ENCODE data around the gene CGB7.
"Not testable (repeated sequence)": the region's sequence is repeated elsewhere in the genome, so short reads cannot be mapped to it uniquely, and the experiment has no call there.

CGB7 gene

DNA sequence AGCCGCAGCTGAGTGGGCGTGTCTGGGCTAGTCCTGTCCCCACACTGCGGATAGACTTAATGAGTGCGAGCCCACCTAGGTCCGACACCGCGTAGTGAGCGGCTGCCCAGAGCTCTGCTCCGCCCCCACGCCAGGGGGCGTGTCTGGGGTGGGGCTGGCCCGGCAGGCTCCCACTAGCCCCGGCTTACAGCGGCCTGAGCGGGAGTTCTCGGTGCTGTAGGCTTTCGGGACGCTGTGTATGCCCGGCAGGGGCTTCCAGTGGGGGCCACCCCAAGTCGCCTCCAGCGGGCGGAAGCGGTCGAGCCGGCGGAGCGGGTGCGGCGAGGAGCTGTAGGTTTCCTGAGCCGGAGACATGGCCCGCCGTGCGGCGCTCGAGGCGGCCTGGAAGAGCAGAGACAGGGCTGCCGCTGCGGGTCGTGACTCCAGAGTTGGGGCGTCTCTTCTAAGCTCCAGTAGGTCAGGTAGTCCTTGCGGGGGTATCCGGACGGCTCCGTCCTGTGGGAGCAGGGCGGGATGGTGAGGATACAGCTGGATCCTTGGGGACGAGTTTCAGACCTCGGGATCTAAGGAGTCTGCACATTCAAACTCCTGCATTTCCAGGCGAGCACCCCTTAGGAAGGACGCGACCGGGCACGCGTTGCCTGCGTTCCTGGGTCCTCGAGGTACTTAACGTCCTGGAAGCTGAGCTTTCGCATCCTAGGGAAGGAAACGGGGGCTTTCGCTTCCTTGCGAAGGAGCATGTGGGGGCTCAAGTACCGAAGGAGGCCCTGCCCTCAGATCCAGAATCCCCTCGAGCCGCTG is 1.2 kb downstream of the CGB7 start:
- Histone ChIP-seq H3K9me3 (ENCODE audit: insufficient read depth, low read depth, low read length) (no peaks in the 10 kb centered on the region), H3K4me3 (ENCODE audit: low read length) (peak overlapping the region; percentile 63), H3K27ac (ENCODE audit: low read depth, low read length) (no peak overlapping the region), H3K36me3 (ENCODE audit: insufficient read depth, low read length) (no peaks in the 10 kb centered on the region), H3K9ac (ENCODE audit: low read depth, low read length) (no peak overlapping the region), H3K27me3 (ENCODE audit: insufficient read depth, low read length) (peaks cover 53% of the 10 kb centered on the region), H3K4me1 (ENCODE audit: insufficient read depth, low read length) (0 out of 2 replicates have a peak, but pooled peaks cover 3% of the 10 kb centered on the region)
- 2% methylated on average over 63 of the region's 63 CpGs for WGBS

DNA sequence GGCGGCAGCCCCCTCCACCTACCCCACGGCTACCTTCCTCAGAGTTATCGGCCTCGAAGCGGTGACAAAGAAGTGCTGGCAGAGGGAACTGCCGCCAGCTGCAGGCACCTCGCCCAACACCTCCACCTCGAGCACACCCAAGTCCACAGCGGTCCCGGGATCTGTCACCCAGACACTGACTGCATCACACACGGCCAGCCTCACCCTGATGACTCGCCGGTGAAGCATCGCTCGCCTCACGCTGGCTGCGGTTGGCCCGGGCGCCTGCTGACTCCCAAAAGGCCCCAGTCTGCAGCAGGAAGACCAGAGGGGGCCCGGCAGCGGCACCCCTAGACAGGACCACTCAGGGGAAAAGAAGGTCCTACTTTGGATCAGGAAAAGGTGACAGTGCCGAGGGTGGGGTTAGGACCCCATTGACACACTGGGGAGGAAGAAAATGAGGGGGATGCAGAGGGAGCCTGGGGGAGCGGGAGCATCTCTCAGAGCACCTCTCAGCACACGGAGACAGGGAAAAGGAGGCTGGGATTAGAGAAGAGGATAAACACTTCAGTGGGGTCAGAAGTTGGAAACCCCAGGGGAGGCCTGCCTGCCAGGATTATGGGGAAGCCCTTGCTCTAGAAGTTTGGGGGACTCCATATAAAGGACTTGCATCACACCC is 7.0 kb downstream of the CGB7 start:
- not testable (repeated sequence) for H3K4me1 ChIP-seq (ENCODE audit: insufficient read depth, low read length); H3K27ac ChIP-seq (ENCODE audit: low read depth, low read length); H3K36me3 ChIP-seq (ENCODE audit: insufficient read depth, low read length); H3K27me3 ChIP-seq (ENCODE audit: insufficient read depth, low read length); H3K9me3 ChIP-seq (ENCODE audit: insufficient read depth, low read depth, low read length); H3K9ac ChIP-seq (ENCODE audit: low read depth, low read length); H3K4me3 ChIP-seq (ENCODE audit: low read length)
- 72% methylated on average over 24 of the region's 24 CpGs for WGBS

DNA sequence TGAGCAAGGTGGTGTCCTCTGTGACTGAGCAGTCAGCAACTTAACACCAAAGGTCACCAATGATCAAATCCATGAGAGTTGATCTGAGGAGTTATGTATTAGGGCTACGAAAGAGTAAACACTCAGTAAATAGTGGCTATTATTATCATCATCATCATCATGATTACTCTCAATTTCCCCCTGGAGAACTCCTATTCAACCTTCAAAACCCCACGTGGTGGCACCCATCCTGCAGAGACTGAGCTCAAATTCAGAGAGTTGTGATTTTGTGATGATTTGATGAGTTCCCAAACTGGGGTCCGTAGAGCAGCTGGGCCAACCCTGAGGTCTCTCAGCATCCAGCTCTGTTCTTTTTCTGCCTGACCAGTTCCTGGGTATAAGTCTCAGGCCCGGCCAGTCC is 7.7 kb downstream of the CGB7 start:
- H3K27ac ChIP-seq (ENCODE audit: low read depth, low read length); H3K9me3 ChIP-seq (ENCODE audit: insufficient read depth, low read depth, low read length); H3K9ac ChIP-seq (ENCODE audit: low read depth, low read length); H3K36me3 ChIP-seq (ENCODE audit: insufficient read depth, low read length); H3K4me1 ChIP-seq (ENCODE audit: insufficient read depth, low read length); H3K27me3 ChIP-seq (ENCODE audit: insufficient read depth, low read length); H3K4me3 ChIP-seq (ENCODE audit: low read length): not testable (repeated sequence)
- no CpG with 5 or more reads among the region's 4 CpGs for WGBS

- H3K9ac ChIP-seq (ENCODE audit: low read depth, low read length); H3K4me3 ChIP-seq (ENCODE audit: low read length); H3K27me3 ChIP-seq (ENCODE audit: insufficient read depth, low read length); H3K4me1 ChIP-seq (ENCODE audit: insufficient read depth, low read length); H3K9me3 ChIP-seq (ENCODE audit: insufficient read depth, low read depth, low read length); H3K27ac ChIP-seq (ENCODE audit: low read depth, low read length); H3K36me3 ChIP-seq (ENCODE audit: insufficient read depth, low read length): not testable (repeated sequence)
- WGBS, result 79% methylated on average over 10 of the region's 12 CpGs
Observed at GRCh38 chr19:49049011-49049410, 8.5 kb downstream of the CGB7 start, which contains the start of gene CGB8. CGB8 (minus strand) TSS chr19:49049111; CDS start chr19:49048739, 372 bp downstream.

DNA sequence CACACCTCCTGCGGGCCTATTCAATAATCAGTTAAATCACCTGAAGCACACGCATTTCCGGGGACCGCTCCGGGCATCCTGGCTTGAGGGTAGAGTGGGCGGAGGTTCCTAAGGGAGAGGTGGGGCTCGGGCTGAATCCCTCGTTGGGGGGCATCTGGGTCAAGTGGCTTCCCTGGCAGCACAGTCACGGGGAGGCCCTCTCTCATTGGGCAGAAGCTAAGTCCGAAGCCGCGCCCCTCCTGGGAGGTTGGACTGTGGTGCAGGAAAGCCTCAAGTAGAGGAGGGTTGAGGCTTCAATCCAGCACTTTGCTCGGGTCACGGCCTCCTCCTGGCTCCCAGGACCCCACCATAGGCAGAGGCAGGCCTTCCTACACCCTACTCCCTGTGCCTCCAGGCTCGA is 14.0 kb downstream of the CGB7 start, which contains the start of gene CGB5:
Gene CGB5 (plus strand): TSS at position 301 of the 400 bp plus-strand sequence. CDS start 362 bp downstream, outside the sequence.
- not testable (repeated sequence) for H3K4me3 ChIP-seq (ENCODE audit: low read length); H3K9ac ChIP-seq (ENCODE audit: low read depth, low read length); H3K27me3 ChIP-seq (ENCODE audit: insufficient read depth, low read length); H3K4me1 ChIP-seq (ENCODE audit: insufficient read depth, low read length); H3K27ac ChIP-seq (ENCODE audit: low read depth, low read length); H3K9me3 ChIP-seq (ENCODE audit: insufficient read depth, low read depth, low read length); H3K36me3 ChIP-seq (ENCODE audit: insufficient read depth, low read length)
- 82% methylated on average over 14 of the region's 15 CpGs for whole genome bisulfite sequencing

DNA sequence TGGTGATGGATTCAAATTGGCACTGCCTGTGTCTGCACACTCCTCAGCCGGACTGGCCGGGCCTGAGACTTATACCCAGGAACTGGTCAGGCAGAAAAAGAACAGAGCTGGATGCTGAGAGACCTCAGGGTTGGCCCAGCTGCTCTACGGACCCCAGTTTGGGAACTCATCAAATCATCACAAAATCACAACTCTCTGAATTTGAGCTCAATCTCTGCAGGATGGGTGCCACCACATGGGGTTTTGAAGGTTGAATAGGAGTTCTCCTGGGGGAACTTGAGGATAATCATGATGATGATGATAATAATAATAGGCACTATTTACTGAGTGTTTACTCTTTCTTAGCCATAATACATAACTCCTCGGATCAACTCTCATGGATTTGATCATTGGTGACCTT is 14.9 kb downstream of the CGB7 start:
- H3K36me3 ChIP-seq (ENCODE audit: insufficient read depth, low read length); H3K4me3 ChIP-seq (ENCODE audit: low read length); H3K9me3 ChIP-seq (ENCODE audit: insufficient read depth, low read depth, low read length); H3K9ac ChIP-seq (ENCODE audit: low read depth, low read length); H3K4me1 ChIP-seq (ENCODE audit: insufficient read depth, low read length); H3K27me3 ChIP-seq (ENCODE audit: insufficient read depth, low read length); H3K27ac ChIP-seq (ENCODE audit: low read depth, low read length): not testable (repeated sequence)
- no CpG with 5 or more reads among the region's 4 CpGs for WGBS

DNA sequence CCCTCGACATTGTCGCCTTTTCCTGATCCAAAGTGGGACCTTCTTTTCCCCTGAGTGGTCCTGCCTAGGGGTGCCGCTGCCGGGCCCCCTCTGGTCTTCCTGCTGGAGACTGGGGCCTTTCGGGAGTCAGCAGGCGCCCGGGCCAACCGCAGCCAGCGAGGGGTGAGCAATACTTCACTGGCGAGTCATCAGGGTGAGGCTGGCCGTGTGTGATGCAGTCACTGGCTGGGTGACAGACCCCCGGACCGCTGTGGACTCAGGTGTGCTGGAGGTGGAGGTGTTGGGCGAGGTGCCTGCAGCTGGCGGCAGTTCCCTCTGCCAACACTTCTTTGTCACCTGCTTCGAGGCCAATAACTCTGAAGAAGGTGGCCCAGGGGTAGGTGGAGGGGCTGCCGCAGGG is 15.4 kb downstream of the CGB7 start:
- Histone ChIP-seq H3K9me3 (ENCODE audit: insufficient read depth, low read depth, low read length) (no peaks in the 10 kb centered on the region), H3K4me3 (ENCODE audit: low read length) (no peak overlapping the region), H3K9ac (ENCODE audit: low read depth, low read length) (no peak overlapping the region), H3K36me3 (ENCODE audit: insufficient read depth, low read length) (no peaks in the 10 kb centered on the region), H3K27ac (ENCODE audit: low read depth, low read length) (no peak overlapping the region), H3K4me1 (ENCODE audit: insufficient read depth, low read length) (no peaks in the 10 kb centered on the region), H3K27me3 (ENCODE audit: insufficient read depth, low read length) (no peaks in the 10 kb centered on the region)
- WGBS, result 76% methylated on average over 17 of the region's 17 CpGs

GRCh38 chr19:49039736-49040135 is 17.8 kb downstream of the CGB7 start:
- H3K36me3 ChIP-seq (ENCODE audit: insufficient read depth, low read length); H3K4me3 ChIP-seq (ENCODE audit: low read length); H3K27me3 ChIP-seq (ENCODE audit: insufficient read depth, low read length); H3K4me1 ChIP-seq (ENCODE audit: insufficient read depth, low read length); H3K9me3 ChIP-seq (ENCODE audit: insufficient read depth, low read depth, low read length); H3K27ac ChIP-seq (ENCODE audit: low read depth, low read length); H3K9ac ChIP-seq (ENCODE audit: low read depth, low read length): not testable (repeated sequence)
- WGBS, result 93% methylated on average over 3 of the region's 9 CpGs

- not testable (repeated sequence) for H3K9me3 ChIP-seq (ENCODE audit: insufficient read depth, low read depth, low read length); H3K27ac ChIP-seq (ENCODE audit: low read depth, low read length); H3K36me3 ChIP-seq (ENCODE audit: insufficient read depth, low read length); H3K4me1 ChIP-seq (ENCODE audit: insufficient read depth, low read length); H3K9ac ChIP-seq (ENCODE audit: low read depth, low read length); H3K27me3 ChIP-seq (ENCODE audit: insufficient read depth, low read length); H3K4me3 ChIP-seq (ENCODE audit: low read length)
- 84% methylated on average over 26 of the region's 26 CpGs for WGBS
Observed at GRCh38 chr19:49038557-49039276, 18.8 kb downstream of the CGB7 start.

DNA sequence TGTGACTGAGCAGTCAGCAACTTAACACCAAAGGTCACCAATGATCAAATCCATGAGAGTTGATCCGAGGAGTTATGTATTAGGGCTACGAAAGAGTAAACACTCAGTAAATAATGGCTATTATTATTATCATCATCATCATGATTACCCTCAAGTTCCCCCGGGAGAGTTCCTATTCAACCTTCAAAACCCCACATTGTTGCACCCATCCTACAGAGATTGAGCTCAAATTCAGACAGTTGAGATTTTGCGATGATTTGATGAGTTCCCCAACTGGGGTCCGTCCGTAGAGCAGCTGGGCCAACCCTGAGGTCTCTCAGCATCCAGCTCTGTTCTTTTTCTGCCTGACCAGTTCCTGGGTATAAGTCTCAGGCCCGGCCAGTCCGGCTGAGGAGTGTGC is 19.4 kb downstream of the CGB7 start:
- not testable (repeated sequence) for H3K27ac ChIP-seq (ENCODE audit: low read depth, low read length); H3K27me3 ChIP-seq (ENCODE audit: insufficient read depth, low read length); H3K9ac ChIP-seq (ENCODE audit: low read depth, low read length); H3K9me3 ChIP-seq (ENCODE audit: insufficient read depth, low read depth, low read length); H3K4me1 ChIP-seq (ENCODE audit: insufficient read depth, low read length); H3K36me3 ChIP-seq (ENCODE audit: insufficient read depth, low read length); H3K4me3 ChIP-seq (ENCODE audit: low read length)
- 95% methylated on average over 3 of the region's 8 CpGs for WGBS

GRCh38 chr19:49036815-49037214 is 20.7 kb downstream of the CGB7 start, which contains the start of gene CGB1:
CGB1 (minus strand) TSS chr19:49036895; CDS start chr19:49036711, 184 bp downstream.
- not testable (repeated sequence) for H3K27me3 ChIP-seq (ENCODE audit: insufficient read depth, low read length); H3K27ac ChIP-seq (ENCODE audit: low read depth, low read length); H3K9me3 ChIP-seq (ENCODE audit: insufficient read depth, low read depth, low read length); H3K9ac ChIP-seq (ENCODE audit: low read depth, low read length); H3K4me1 ChIP-seq (ENCODE audit: insufficient read depth, low read length); H3K4me3 ChIP-seq (ENCODE audit: low read length); H3K36me3 ChIP-seq (ENCODE audit: insufficient read depth, low read length)
- WGBS, result 55% methylated on average over 14 of the region's 18 CpGs
